Activated naive CD8-positive, alpha-beta T cell treated with anti-CD3 and anti-CD28 coated beads, Interleukin-2, amount 50 U/mL, for 16 hours (primary cell): ENCODE measurements around the gene DISC1.
"Not testable (repeated sequence)": the region's sequence is repeated elsewhere in the genome, so short reads cannot be mapped to it uniquely, and the experiment has no call there.

Experiments used
- DNase-seq: peaks from one replicate; pipeline ENCODE4 v3.0.0-alpha.2; 2020; ENCODE audit warnings: low read depth, low spot score

Gene DISC1

GRCh38 chr1:231626535-231626950 lies at the start of gene DISC1:
Gene DISC1 (plus strand): TSS chr1:231626790. CDS start chr1:231626868, 78 bp downstream.
- no peak for DNase-seq

- DNase-seq = no peak
Measured at GRCh38 chr1:231576804-231577718, 49.5 kb upstream of the DISC1 start.

- no peak for DNase-seq
Measured at GRCh38 chr1:231580874-231581273, 45.7 kb upstream of the DISC1 start.

GRCh38 chr1:231581859-231582258 lies 44.7 kb upstream of the DISC1 start:
- no peak for DNase-seq

- DNase-seq = no peak
Measured at GRCh38 chr1:231583376-231583775, 43.2 kb upstream of the DISC1 start.

GRCh38 chr1:231584117-231584516 lies 42.5 kb upstream of the DISC1 start:
- no peak for DNase-seq

- DNase-seq = no peak
Measured at GRCh38 chr1:231584921-231585320, 41.7 kb upstream of the DISC1 start.

- no peak for DNase-seq
Measured at GRCh38 chr1:231590453-231591198, 36.0 kb upstream of the DISC1 start.

GRCh38 chr1:231591466-231591865 lies 35.1 kb upstream of the DISC1 start:
- no peak for DNase-seq

GRCh38 chr1:231592809-231593208 lies 33.8 kb upstream of the DISC1 start:
- DNase-seq = no peak

- not testable (repeated sequence) for DNase-seq
Measured at GRCh38 chr1:231593264-231593663, 33.3 kb upstream of the DISC1 start.

GRCh38 chr1:231594123-231594522 lies 32.5 kb upstream of the DISC1 start:
- no peak for DNase-seq

- no peak for DNase-seq
Measured at GRCh38 chr1:231594749-231595148, 31.8 kb upstream of the DISC1 start.

GRCh38 chr1:231596337-231596791 lies 30.2 kb upstream of the DISC1 start:
- no peak for DNase-seq

- no peak for DNase-seq
Measured at GRCh38 chr1:231597971-231598370, 28.6 kb upstream of the DISC1 start.

- no peak for DNase-seq
Measured at GRCh38 chr1:231600458-231600976, 26.1 kb upstream of the DISC1 start.

- no peak for DNase-seq
Measured at GRCh38 chr1:231601824-231602672, 24.5 kb upstream of the DISC1 start.

GRCh38 chr1:231602673-231602984 lies 24.0 kb upstream of the DISC1 start:
- DNase-seq = no peak

- DNase-seq = no peak
Measured at GRCh38 chr1:231603598-231604275, 22.9 kb upstream of the DISC1 start.

- DNase-seq = no peak
Measured at GRCh38 chr1:231604276-231604621, 22.3 kb upstream of the DISC1 start.
